HepG2 (cell line): ENCODE data around the gene TNS1. TPM values are rescaled to one million over a fixed set of nuclear protein-coding genes. Genes with fewer than 3 reads are reported as not detected.

Source experiments
- ADNP ChIP-seq: sonication (generic); formaldehyde crosslinking; IDR thresholded peaks from 2 replicates; pipeline ENCODE4 v1.4.0; 2020; ENCODE audit warnings: missing genetic modification reagents
- AHDC1 ChIP-seq: sonication (generic); formaldehyde crosslinking; IDR thresholded peaks from 2 replicates; pipeline ENCODE4 v1.5.1; 2020; ENCODE audit warnings: mild to moderate bottlenecking, missing genetic modification reagents, borderline replicate concordance
- ARID5B ChIP-seq: IDR thresholded peaks from 2 replicates; pipeline ENCODE4 v1.4.0; 2020; ENCODE audit warnings: mild to moderate bottlenecking, missing genetic modification reagents
- BRD4 ChIP-seq: sonication (generic); formaldehyde crosslinking; IDR thresholded peaks from 2 replicates; pipeline ENCODE4 v1.4.0; 2020; ENCODE audit warnings: missing genetic modification reagents
- CREBL2 ChIP-seq: sonication (generic); formaldehyde crosslinking; IDR thresholded peaks from 2 replicates; pipeline ENCODE4 v1.8.1; 2023; ENCODE audit warnings: missing genetic modification reagents, mild to moderate bottlenecking, borderline replicate concordance
- DMAP1 ChIP-seq: IDR thresholded peaks from 2 replicates; pipeline ENCODE4 v1.6.1; 2016
- GABPB1 ChIP-seq: IDR thresholded peaks from 2 replicates; pipeline ENCODE4 v1.6.1; 2016; ENCODE audit warnings: mild to moderate bottlenecking, missing genetic modification reagents, moderate library complexity, missing compliant biosample characterization
- HIVEP1 ChIP-seq: sonication (generic); formaldehyde crosslinking; IDR thresholded peaks from 2 replicates; pipeline ENCODE4 v1.4.0; 2020; ENCODE audit warnings: mild to moderate bottlenecking, missing genetic modification reagents
- HOXA7 ChIP-seq: sonication (generic); formaldehyde crosslinking; IDR thresholded peaks from 2 replicates; pipeline ENCODE4 v1.8.1; 2022; ENCODE audit warnings: mild to moderate bottlenecking, missing genetic modification reagents, moderate library complexity
- MBD4 ChIP-seq: IDR thresholded peaks from 2 replicates; pipeline ENCODE4 v1.6.1; 2012; ENCODE audit warnings: low read length, inconsistent platforms, borderline replicate concordance
- MYC ChIP-seq: sonication (generic); formaldehyde crosslinking; IDR thresholded peaks from 2 replicates; pipeline ENCODE4 v1.9.0; 2021; ENCODE audit warnings: missing genetic modification reagents, borderline replicate concordance
- MYNN ChIP-seq: sonication (generic); formaldehyde crosslinking; IDR thresholded peaks from 2 replicates; pipeline ENCODE4 v1.4.0; 2020; ENCODE audit warnings: mild to moderate bottlenecking, low read depth, missing genetic modification reagents
- SPEN ChIP-seq: sonication (generic); formaldehyde crosslinking; IDR thresholded peaks from 2 replicates; pipeline ENCODE4 v1.5.1; 2020; ENCODE audit warnings: low read depth, mild to moderate bottlenecking, missing genetic modification reagents
- ZBTB25 ChIP-seq: IDR thresholded peaks from 2 replicates; pipeline ENCODE4 v1.6.1; 2018; ENCODE audit warnings: missing genetic modification reagents
- ZBTB7A ChIP-seq: sonication (generic); formaldehyde crosslinking; IDR thresholded peaks from 2 replicates; pipeline ENCODE4 v1.8.0; 2022; ENCODE audit warnings: mild to moderate bottlenecking, missing genetic modification reagents
- ZMYM2 ChIP-seq: sonication (generic); formaldehyde crosslinking; IDR thresholded peaks from 2 replicates; pipeline ENCODE4 v1.8.0; 2022; ENCODE audit warnings: mild to moderate bottlenecking, missing genetic modification reagents
- ZNF343 ChIP-seq: sonication (generic); formaldehyde crosslinking; IDR thresholded peaks from 2 replicates; pipeline ENCODE4 v1.4.0; 2020; ENCODE audit warnings: mild to moderate bottlenecking, missing genetic modification reagents
- ZNF451 ChIP-seq: sonication (generic); formaldehyde crosslinking; IDR thresholded peaks from 2 replicates; pipeline ENCODE4 v1.5.0; 2020; ENCODE audit warnings: mild to moderate bottlenecking, missing genetic modification reagents
- ZNF460 ChIP-seq: sonication (generic); formaldehyde crosslinking; IDR thresholded peaks from 2 replicates; pipeline ENCODE4 v1.5.1; 2020; ENCODE audit warnings: missing genetic modification reagents, mild to moderate bottlenecking, borderline replicate concordance
- ZNF619 ChIP-seq: sonication (generic); formaldehyde crosslinking; IDR thresholded peaks from 2 replicates; pipeline ENCODE4 v1.4.0; 2020; ENCODE audit warnings: mild to moderate bottlenecking, missing genetic modification reagents
- ZSCAN21 ChIP-seq: sonication (generic); formaldehyde crosslinking; IDR thresholded peaks from 2 replicates; pipeline ENCODE4 v1.8.0; 2022; ENCODE audit warnings: mild to moderate bottlenecking, missing genetic modification reagents, moderate library complexity, borderline replicate concordance
- ZSCAN22 ChIP-seq: sonication (generic); formaldehyde crosslinking; IDR thresholded peaks from 2 replicates; pipeline ENCODE4 v1.4.0; 2020; ENCODE audit warnings: mild to moderate bottlenecking, missing genetic modification reagents
- polyA plus RNA-seq, 8 experiments: library from polyadenylated mRNA; depleted of rRNA in 3 of 8; stranded (reverse) in 7 of 8; unstranded in 1 of 8; fragments of >200 nt; fragmentation: Illumina TruSeq in 4 of 8; extraction: Trizol in 4 of 8; gene quantifications; 2 replicates each; pipeline versions ENCODE4 v1.2.1 to v1.2.3, GENCODE V29; 2011 to 2016; ENCODE audit warnings: low read depth in 4 of 8, missing spikeins in 1 of 8, mixed read lengths in 1 of 8; ENCODE audit not compliant: insufficient read depth in 1 of 8
- total RNA-seq, 5 experiments: library from RNA; depleted of rRNA; stranded (reverse); fragments of >200 nt; fragmentation: Illumina TruSeq; extraction: Trizol; gene quantifications; 2 replicates each; pipeline ENCODE4 v1.2.3, GENCODE V29; 2016; ENCODE audit warnings: low read depth in 1 of 5

Gene TNS1
- total and polyA plus RNA-seq, 2 of the 13 experiments (the other 11 are each of a cell fraction or from before 2014, with no cell fraction given) = 1.9 to 118 TPM

GRCh38 chr2:217785544-217786045, 217.2 kb downstream of the TNS1 start (continued):
- TF ChIP-seq BRD4 (CRISPR knock-in tag) (no peak), ZBTB25 (CRISPR knock-in tag) (no peak), HOXA7 (CRISPR knock-in tag) (no peak), ARID5B (CRISPR knock-in tag) (no peak), ZNF460 (no peak), ZSCAN21 (CRISPR knock-in tag) (0 out of 2 replicates have a peak, but pooled peaks have one; percentile 41), MYNN (no peak), MYC (no peak), CREBL2 (no peak), MBD4 (no peak), HIVEP1 (CRISPR knock-in tag) (no peak), AHDC1 (CRISPR knock-in tag) (no peak), GABPB1 (CRISPR knock-in tag) (peak; percentile 51), ZNF619 (CRISPR knock-in tag) (peak; percentile 93), ZBTB7A (CRISPR knock-in tag) (no peak), ZMYM2 (no peak), DMAP1 (no peak), ZNF451 (0 out of 2 replicates have a peak, but pooled peaks have one; percentile 22), ZNF343 (no peak), ZSCAN22 (no peak), SPEN (CRISPR knock-in tag) (no peak), ADNP (no peak)
